T-helper 17 cell (primary cell): ENCODE data around the gene KRT40. TPM values are rescaled to one million over a fixed set of nuclear protein-coding genes. Genes with fewer than 3 reads are reported as not detected.

ENCODE experiments used
- ATAC-seq: fragments of 150-1000 bp; cut with Tn5 transposase; 2 replicates; pipeline ENCODE4 v1.10.0; 2021; ENCODE audit warnings: mild to moderate bottlenecking, moderate library complexity
- DNase-seq, 3 donors: peaks; one replicate each; pipeline versions ENCODE4 v3.0.0 to v3.0.0-alpha.2; 2020 to 2021
- H3K9me3 ChIP-seq: one replicate; pipeline ENCODE4 v1.7.0; 2013; ENCODE audit warnings: low read length, mild to moderate bottlenecking; ENCODE audit not compliant: control insufficient read depth, poor library complexity, severe bottlenecking
- H3K27ac Mint-ChIP-seq: one replicate; pipeline ENCODE4 v1.8.0; 2022; ENCODE audit warnings: mild to moderate bottlenecking, moderate library complexity, mixed read lengths
- H3K27me3 Mint-ChIP-seq: one replicate; pipeline ENCODE4 v1.8.0; 2022; ENCODE audit warnings: mixed read lengths
- H3K36me3 Mint-ChIP-seq: one replicate; pipeline ENCODE4 v1.8.0; 2022; ENCODE audit warnings: low read depth, mixed read lengths
- H3K4me1 Mint-ChIP-seq: one replicate; pipeline ENCODE4 v1.8.0; 2022; ENCODE audit warnings: mild to moderate bottlenecking, mixed read lengths
- H3K4me3 Mint-ChIP-seq: one replicate; pipeline ENCODE4 v1.8.0; 2022; ENCODE audit warnings: mild to moderate bottlenecking, moderate library complexity, mixed read lengths
- total RNA-seq, 4 donors: library from RNA in 2 of 4; stranded (reverse) in 2 of 4; gene quantifications; one replicate each; pipeline ENCODE4 v1.2.3 and lab custom pipeline; 2022 to 2026

The KRT40 gene
- total RNA-seq, 2 donors from 2014 or later, result not detected

GRCh38 chr17:40986920-40987319 is 2.8 kb upstream of the KRT40 start:
- no peaks in the 10 kb centered on the region for H3K9me3 ChIP-seq
- ATAC-seq (no peak), DNase-seq (no peak)
- no peak overlapping the region for H3K27ac Mint-ChIP-seq
- no peak overlapping the region for H3K4me3 Mint-ChIP-seq
- no peaks in the 10 kb centered on the region for H3K36me3 Mint-ChIP-seq
- H3K27me3 Mint-ChIP-seq, result peaks cover 55% of the 10 kb centered on the region
- H3K4me1 Mint-ChIP-seq, result no peaks in the 10 kb centered on the region

- H3K27ac Mint-ChIP-seq, result no peak overlapping the region
- H3K36me3 Mint-ChIP-seq, result peaks cover 5% of the 10 kb centered on the region
- H3K4me1 Mint-ChIP-seq, result peaks cover 2% of the 10 kb centered on the region
- DNase-seq, result no peak
- no peak for ATAC-seq
- peaks cover 48% of the 10 kb centered on the region for H3K27me3 Mint-ChIP-seq
- no peaks in the 10 kb centered on the region for H3K9me3 ChIP-seq
- no peak overlapping the region for H3K4me3 Mint-ChIP-seq
These were observed 3.0 kb downstream of the KRT40 start for GRCh38 chr17:40981115-40981514.

GRCh38 chr17:40980596-40980995 is 3.5 kb downstream of the KRT40 start:
- H3K36me3 Mint-ChIP-seq, result peaks cover 5% of the 10 kb centered on the region
- ATAC-seq, result no peak
- peaks cover 2% of the 10 kb centered on the region for H3K4me1 Mint-ChIP-seq
- no peak for DNase-seq
- no peaks in the 10 kb centered on the region for H3K9me3 ChIP-seq
- H3K27me3 Mint-ChIP-seq, result peaks cover 48% of the 10 kb centered on the region
- H3K4me3 Mint-ChIP-seq, result no peak overlapping the region
- no peak overlapping the region for H3K27ac Mint-ChIP-seq

GRCh38 chr17:40980117-40980516 is 4.0 kb downstream of the KRT40 start:
- H3K9me3 ChIP-seq, result no peaks in the 10 kb centered on the region
- H3K27ac Mint-ChIP-seq, result no peak overlapping the region
- H3K27me3 Mint-ChIP-seq, result peaks cover 52% of the 10 kb centered on the region
- no peak for DNase-seq
- no peak overlapping the region for H3K4me3 Mint-ChIP-seq
- ATAC-seq, result no peak
- peaks cover 2% of the 10 kb centered on the region for H3K4me1 Mint-ChIP-seq
- peaks cover 5% of the 10 kb centered on the region for H3K36me3 Mint-ChIP-seq

GRCh38 chr17:40978575-40979151 is 5.5 kb downstream of the KRT40 start:
- Mint-ChIP-seq H3K4me3 (no peak overlapping the region), H3K27me3 (peaks cover 44% of the 10 kb centered on the region), H3K4me1 (peaks cover 2% of the 10 kb centered on the region), H3K27ac (no peak overlapping the region), H3K36me3 (peaks cover 5% of the 10 kb centered on the region)
- ATAC-seq (no peak), DNase-seq (no peak)
- no peaks in the 10 kb centered on the region for H3K9me3 ChIP-seq

- ATAC-seq (no peak), DNase-seq (no peak)
- Mint-ChIP-seq H3K4me3 (no peak overlapping the region), H3K4me1 (peaks cover 2% of the 10 kb centered on the region), H3K27ac (no peak overlapping the region), H3K27me3 (peaks cover 38% of the 10 kb centered on the region), H3K36me3 (peaks cover 5% of the 10 kb centered on the region)
- no peaks in the 10 kb centered on the region for H3K9me3 ChIP-seq
These were observed 8.6 kb downstream of the KRT40 start for GRCh38 chr17:40975516-40975915.

- H3K36me3 Mint-ChIP-seq, result peaks cover 3% of the 10 kb centered on the region
- H3K27me3 Mint-ChIP-seq, result peaks cover 35% of the 10 kb centered on the region
- H3K4me1 Mint-ChIP-seq, result no peaks in the 10 kb centered on the region
- no peaks in the 10 kb centered on the region for H3K9me3 ChIP-seq
- H3K4me3 Mint-ChIP-seq, result no peak overlapping the region
- no peak for ATAC-seq
- H3K27ac Mint-ChIP-seq, result no peak overlapping the region
- no peak for DNase-seq
These were observed 9.8 kb downstream of the KRT40 start for GRCh38 chr17:40974366-40974765.

GRCh38 chr17:40967582-40967981 is 16.5 kb downstream of the KRT40 start:
- H3K9me3 ChIP-seq, result no peaks in the 10 kb centered on the region
- ATAC-seq, result no peak
- Mint-ChIP-seq H3K4me1 (no peaks in the 10 kb centered on the region), H3K27me3 (peaks cover 6% of the 10 kb centered on the region), H3K36me3 (no peaks in the 10 kb centered on the region), H3K4me3 (no peak overlapping the region), H3K27ac (no peak overlapping the region)
- no peak for DNase-seq

- DNase-seq (no peak), ATAC-seq (no peak)
- H3K27ac Mint-ChIP-seq, result no peak within 1 kb of the TSS
- no peak within 1 kb of the TSS for H3K4me3 Mint-ChIP-seq
- H3K36me3 Mint-ChIP-seq, result no peaks in the 10 kb centered on the region
- H3K4me1 Mint-ChIP-seq, result no peaks in the 10 kb centered on the region
- peaks cover 6% of the 10 kb centered on the region for H3K27me3 Mint-ChIP-seq
- H3K9me3 ChIP-seq, result no peaks in the 10 kb centered on the region
These were observed 17.3 kb downstream of the KRT40 start, which contains the start of gene KRT39 for GRCh38 chr17:40966848-40967247. TSS of gene KRT39 (minus strand) at chr17:40966948. CDS start at chr17:40966856, 92 bp downstream.

GRCh38 chr17:40963838-40964237 is 20.3 kb downstream of the KRT40 start:
- Mint-ChIP-seq H3K27ac (no peak overlapping the region), H3K4me1 (no peaks in the 10 kb centered on the region), H3K27me3 (peaks cover 21% of the 10 kb centered on the region), H3K36me3 (no peaks in the 10 kb centered on the region), H3K4me3 (no peak overlapping the region)
- DNase-seq, result no peak
- H3K9me3 ChIP-seq, result no peaks in the 10 kb centered on the region
- ATAC-seq, result peak; percentile 56

GRCh38 chr17:40962059-40962561 is 22.0 kb downstream of the KRT40 start:
- Mint-ChIP-seq H3K36me3 (no peaks in the 10 kb centered on the region), H3K27ac (no peak overlapping the region), H3K4me3 (no peak overlapping the region), H3K27me3 (peaks cover 31% of the 10 kb centered on the region), H3K4me1 (no peaks in the 10 kb centered on the region)
- no peak for DNase-seq
- ATAC-seq, result no peak
- H3K9me3 ChIP-seq, result no peaks in the 10 kb centered on the region

GRCh38 chr17:40961591-40961990 is 22.5 kb downstream of the KRT40 start:
- H3K4me3 Mint-ChIP-seq, result no peak overlapping the region

GRCh38 chr17:40960144-40960543 is 24.0 kb downstream of the KRT40 start:
- Mint-ChIP-seq H3K4me3 (no peak overlapping the region), H3K27ac (no peak overlapping the region), H3K4me1 (peaks cover 2% of the 10 kb centered on the region), H3K36me3 (no peaks in the 10 kb centered on the region), H3K27me3 (peaks cover 49% of the 10 kb centered on the region)
- ATAC-seq (no peak), DNase-seq (no peak)
- no peaks in the 10 kb centered on the region for H3K9me3 ChIP-seq

More at GRCh38 chr17:40961591-40961990, 22.5 kb downstream of the KRT40 start:
- H3K27ac Mint-ChIP-seq, result no peak overlapping the region
- ATAC-seq, result no peak
- no peak for DNase-seq
- no peaks in the 10 kb centered on the region for H3K36me3 Mint-ChIP-seq
- peaks cover 35% of the 10 kb centered on the region for H3K27me3 Mint-ChIP-seq
- H3K4me1 Mint-ChIP-seq, result peaks cover 2% of the 10 kb centered on the region
- no peaks in the 10 kb centered on the region for H3K9me3 ChIP-seq
